COR-L47 (cell line): Measurements from ENCODE around the gene BBX.

Source experiments
- DNase-seq: peaks from one replicate; lab custom pipeline; 2025; lab: John Stamatoyannopoulos, UW

The BBX gene

GRCh38 chr3:107522510-107523288 is at the start of gene BBX:
BBX (plus strand) TSS chr3:107522962; CDS start chr3:107710461, 187,499 bp downstream.
- DNase-seq: peak; percentile 94

GRCh38 chr3:107476462-107476861 is 46.3 kb upstream of the BBX start:
- no peak for DNase-seq

DNA sequence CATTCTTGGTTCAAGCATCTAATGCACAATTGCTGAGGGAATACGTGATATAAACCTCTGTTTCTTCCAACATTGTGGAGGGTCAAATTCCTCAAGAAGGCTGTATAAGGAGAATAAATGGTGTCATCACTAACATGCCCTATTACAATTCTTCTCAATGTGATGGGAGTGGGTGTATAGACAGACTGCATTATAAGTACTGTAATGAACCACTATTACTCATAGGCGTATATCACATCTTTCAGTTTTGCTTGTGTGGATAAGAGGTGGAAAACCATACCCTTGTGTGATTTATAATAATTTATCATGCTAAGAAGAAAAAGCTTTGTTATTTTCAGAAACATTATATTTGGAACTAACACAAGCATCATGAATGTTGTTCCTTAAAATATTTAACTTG is 35.3 kb upstream of the BBX start:
- DNase-seq: no peak

- no peak for DNase-seq
Observed at GRCh38 chr3:107488942-107489341, 33.8 kb upstream of the BBX start.

DNA sequence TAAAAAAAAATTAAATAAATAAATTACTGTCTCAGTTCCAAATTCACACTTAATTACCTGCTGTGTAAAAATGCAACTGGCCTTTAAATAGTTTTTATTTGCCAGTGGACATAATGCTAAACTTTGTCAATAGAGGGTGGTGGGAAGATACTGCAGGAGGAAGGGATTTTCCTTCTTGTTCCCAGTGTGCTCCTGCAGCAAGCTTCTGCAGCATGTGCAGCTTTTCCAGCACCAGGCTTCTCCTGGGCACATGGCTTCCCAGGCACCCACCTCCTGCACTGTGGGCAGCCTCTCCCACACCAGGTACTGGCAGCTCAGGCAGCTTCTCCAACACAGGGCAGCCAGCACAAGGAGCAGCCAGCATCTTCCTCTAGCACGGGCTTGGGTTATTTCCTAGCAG is 29.6 kb upstream of the BBX start:
- DNase-seq: no peak

DNA sequence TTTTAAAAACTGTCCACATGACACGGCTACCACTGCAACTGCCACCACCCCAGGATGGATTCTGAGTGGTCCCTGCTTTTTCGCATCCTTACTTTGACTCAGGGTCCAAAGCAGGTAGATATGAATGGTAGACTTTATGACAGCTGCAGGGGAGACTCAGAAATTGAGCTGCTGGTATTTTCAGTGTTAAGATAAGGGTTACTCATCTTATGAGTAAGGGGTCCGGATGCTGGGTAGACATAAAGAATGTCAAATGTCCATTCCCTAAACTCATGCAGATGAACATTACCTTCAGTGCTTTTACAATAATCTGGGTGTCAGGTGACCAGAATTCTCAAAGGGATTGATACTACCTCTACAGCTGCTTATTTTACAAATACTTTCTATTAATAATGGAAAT is 25.9 kb upstream of the BBX start:
- DNase-seq: no peak

DNA sequence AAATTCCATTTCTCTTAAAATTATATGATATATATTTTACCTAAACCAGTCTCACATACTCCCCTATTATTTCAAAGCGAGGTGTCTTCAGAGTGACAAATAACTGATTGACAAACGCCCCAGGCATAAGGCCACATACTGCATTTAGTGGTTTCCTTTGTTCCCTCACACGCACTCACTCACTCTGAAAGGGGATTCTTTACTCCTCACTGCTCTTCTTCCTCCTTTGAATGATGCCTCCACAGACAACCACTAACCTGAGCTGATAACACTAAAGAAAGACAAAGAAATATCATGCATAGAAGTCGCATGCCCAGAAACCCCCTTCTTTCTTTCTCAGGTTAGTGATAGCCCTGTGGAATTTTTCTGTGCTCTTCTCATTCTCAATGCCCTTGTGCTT is 24.1 kb upstream of the BBX start:
- DNase-seq: no peak

GRCh38 chr3:107506458-107506857 is 16.3 kb upstream of the BBX start:
- no peak for DNase-seq

- no peak for DNase-seq
Observed at GRCh38 chr3:107508331-107508730, 14.4 kb upstream of the BBX start.

DNA sequence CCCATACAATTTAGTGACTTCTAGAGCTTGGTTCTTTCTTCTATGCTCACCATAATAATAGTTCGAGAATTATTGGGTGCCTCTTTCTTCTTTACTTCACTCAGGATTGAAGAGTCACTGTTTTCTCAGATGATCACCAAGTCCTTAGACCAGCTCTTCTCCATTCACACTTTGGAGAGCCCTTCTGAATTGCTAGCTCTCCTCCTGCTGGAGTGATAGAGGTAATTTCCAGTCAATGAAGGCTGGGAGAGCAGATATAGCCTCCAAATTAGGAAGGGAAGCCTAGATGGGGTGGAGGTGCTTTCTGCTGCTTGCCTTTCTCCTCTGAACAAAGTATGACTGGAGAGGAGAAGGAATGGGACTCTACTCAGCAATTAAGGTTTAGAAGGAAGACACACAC is 10.7 kb upstream of the BBX start:
- no peak for DNase-seq

- DNase-seq: no peak
Observed at GRCh38 chr3:107514453-107514852, 8.3 kb upstream of the BBX start.

DNA sequence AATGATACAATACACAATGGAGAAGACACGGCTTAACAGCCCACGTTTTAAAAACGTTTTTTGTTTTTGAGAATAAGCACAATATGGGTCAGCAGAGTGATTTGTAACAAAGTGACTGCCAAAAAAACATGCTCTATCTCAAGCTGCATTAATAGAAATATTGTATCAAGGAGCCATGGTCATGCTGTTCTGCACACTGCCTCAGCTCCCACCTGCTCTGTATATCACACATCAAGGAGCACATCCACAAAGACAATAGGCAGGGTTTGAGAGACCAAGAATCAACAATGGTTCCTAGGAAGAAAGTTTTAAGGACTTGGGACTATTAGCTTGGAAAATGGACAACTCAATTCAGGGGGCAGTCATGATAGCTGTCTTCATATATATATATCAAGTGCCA is 6.3 kb upstream of the BBX start:
- DNase-seq: no peak

DNA sequence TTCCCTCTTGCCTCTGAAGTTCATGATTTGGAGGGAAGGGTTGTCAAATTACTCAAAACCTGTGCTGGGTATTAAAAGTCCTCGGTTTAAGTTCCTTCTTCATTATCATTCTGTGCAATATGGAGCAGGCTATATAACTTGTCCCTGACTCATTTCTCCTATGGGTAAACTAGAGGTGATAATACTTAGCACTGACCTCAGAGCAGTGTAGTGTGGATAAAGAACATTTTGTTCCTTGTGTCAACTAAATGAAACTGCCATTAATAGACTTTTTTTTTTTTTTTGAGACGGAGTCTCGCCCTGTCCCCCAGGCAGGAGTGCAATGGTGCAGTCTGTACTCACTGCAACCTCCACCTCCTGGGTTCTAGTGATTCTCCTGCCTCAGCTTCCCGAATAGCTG is 2.2 kb upstream of the BBX start:
- DNase-seq: no peak

GRCh38 chr3:107521469-107522059 is 1.2 kb upstream of the BBX start:
- DNase-seq: no peak

DNA sequence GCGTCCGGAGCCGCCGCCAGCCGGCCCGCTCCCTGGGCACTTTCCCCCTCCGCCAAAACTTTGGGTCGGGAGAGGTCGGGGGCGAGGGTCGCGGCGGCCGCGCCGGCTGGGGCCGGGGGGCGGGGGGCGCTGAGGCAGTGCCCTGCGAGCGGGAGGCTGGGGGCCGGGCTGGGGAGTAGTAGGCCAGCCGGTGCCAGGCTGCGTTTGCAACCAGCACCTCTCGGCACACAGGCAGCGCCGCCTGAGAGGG is 452 bp downstream of the BBX start:
- DNase-seq: peak; percentile 63

DNA sequence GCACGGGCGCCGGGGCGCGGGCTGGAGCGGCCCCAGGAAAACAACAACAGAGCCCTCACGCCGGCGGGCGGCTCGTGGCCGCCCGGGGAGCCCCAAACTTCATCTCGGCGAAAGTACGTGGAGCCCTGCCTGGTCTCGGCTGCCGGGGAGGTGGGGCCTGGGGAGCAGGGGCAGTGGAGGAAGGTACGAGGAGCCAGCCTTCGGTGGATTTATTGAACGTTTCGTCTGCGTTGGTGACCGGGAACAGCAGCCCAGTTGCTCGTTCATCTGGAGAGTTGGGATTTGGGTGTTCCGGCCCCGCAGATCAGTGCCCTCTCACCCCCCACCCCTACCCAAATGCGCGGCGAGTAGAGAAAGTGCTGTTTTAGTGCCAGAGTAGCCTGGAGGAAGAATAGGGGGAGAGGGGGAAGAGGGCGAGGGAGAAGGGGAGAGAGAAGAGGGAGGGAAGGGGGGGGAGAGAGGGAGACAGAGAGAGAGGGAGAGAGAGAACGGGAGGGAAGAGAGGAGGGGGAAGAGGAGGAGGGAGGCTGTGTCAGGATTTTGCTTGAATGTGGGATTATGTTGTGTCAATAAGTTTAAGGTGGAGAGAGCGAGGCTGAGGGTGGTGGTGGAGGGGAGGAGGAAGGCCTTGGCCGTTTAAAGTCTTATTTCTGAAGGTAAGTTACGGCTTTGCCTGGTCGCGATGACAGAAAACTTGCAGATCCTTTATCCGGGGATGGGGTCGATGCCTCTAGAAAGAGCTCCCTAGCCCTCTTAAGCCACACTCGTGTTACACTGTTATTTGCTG is 970 bp downstream of the BBX start:
- peak; percentile 43 for DNase-seq

GRCh38 chr3:107524326-107524840 is 1.6 kb downstream of the BBX start:
- peak; percentile 41 for DNase-seq

GRCh38 chr3:107524841-107525643 is 2.3 kb downstream of the BBX start:
- peak; percentile 49 for DNase-seq

- DNase-seq: peak; percentile 15
Observed at GRCh38 chr3:107525644-107526305, 3.0 kb downstream of the BBX start.

GRCh38 chr3:107531917-107532469 is 9.2 kb downstream of the BBX start:
- DNase-seq: no peak

DNA sequence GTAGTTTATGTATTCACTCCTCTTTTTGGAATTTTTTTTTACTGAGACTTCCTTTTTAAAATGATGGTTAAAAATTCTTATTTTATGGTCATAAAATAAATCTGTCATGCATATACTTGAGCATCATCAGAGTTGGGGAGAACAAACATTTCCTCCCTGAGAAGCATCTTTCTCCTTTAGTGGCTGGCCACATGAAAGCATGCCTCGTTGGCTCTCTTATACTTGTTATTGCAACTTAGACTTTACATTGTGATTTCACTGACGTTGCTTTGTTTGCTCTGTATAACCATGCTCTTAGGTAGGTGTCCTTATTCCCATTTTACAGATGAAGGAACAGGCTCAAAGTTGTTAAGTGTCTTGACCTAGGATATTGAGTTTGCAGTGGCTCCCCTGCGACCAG is 18.1 kb downstream of the BBX start:
- no peak for DNase-seq
